ENCODE results near the gene OSBPL10.

Gene OSBPL10

DNA sequence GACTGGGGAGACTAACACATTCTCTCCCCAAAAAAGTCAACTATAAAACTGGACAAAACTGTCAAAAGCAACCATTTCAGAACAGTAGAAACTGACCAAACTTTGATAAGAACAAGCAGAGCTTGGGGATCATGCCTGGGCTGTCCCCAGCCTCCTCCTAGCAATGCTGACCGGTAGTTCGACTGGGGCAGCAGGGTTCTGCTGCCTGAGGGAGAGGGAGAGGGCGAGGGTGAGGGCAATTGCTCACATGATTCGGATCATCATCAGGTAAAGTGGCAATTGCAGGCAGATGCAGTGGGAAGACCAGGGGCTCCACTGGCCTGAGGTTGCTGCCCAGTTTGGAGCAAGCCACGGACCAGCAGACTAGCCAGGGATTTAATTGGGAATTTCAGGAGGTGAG, 88.6 kb downstream of the OSBPL10 start:
- no peaks in the 10 kb centered on the region for H3K27me3 ChIP-seq (ENCODE audit: low read depth, low read length)
- H3K4me3 ChIP-seq (ENCODE audit: low read length), result no peak overlapping the region
- H3K36me3 ChIP-seq (replicated peaks; ENCODE audit: low read depth, low read length), result no peaks in the 10 kb centered on the region
- H2AFZ ChIP-seq (ENCODE audit: low read depth, low read length), result no peak overlapping the region
- H3K4me2 ChIP-seq (ENCODE audit: low read length), result no peak overlapping the region
- H3K4me1 ChIP-seq (ENCODE audit: low read length), result peaks cover 18% of the 10 kb centered on the region
- no peak overlapping the region for H3K9ac ChIP-seq (ENCODE audit: low read length)
- no peaks in the 10 kb centered on the region for H4K20me1 ChIP-seq (ENCODE audit: insufficient read depth, low read length)
- TF ChIP-seq EZH2phosphoT487 (IDR thresholded peaks at IDR 0.05; ENCODE audit: low read depth), result no peak
- TF ChIP-seq, protein P1, sequence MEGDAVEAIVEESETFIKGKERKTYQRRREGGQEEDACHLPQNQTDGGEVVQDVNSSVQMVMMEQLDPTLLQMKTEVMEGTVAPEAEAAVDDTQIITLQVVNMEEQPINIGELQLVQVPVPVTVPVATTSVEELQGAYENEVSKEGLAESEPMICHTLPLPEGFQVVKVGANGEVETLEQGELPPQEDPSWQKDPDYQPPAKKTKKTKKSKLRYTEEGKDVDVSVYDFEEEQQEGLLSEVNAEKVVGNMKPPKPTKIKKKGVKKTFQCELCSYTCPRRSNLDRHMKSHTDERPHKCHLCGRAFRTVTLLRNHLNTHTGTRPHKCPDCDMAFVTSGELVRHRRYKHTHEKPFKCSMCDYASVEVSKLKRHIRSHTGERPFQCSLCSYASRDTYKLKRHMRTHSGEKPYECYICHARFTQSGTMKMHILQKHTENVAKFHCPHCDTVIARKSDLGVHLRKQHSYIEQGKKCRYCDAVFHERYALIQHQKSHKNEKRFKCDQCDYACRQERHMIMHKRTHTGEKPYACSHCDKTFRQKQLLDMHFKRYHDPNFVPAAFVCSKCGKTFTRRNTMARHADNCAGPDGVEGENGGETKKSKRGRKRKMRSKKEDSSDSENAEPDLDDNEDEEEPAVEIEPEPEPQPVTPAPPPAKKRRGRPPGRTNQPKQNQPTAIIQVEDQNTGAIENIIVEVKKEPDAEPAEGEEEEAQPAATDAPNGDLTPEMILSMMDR (IDR thresholded peaks at IDR 0.05; ENCODE audit: low read depth, low read length), result no peak
- peaks cover 34% of the 10 kb centered on the region for H3K79me2 ChIP-seq (ENCODE audit: low read length)
- no peaks in the 10 kb centered on the region for H3K9me3 ChIP-seq (ENCODE audit: insufficient read depth, low read length)
- H3K27ac ChIP-seq (ENCODE audit: low read length), result no peak overlapping the region

DNA sequence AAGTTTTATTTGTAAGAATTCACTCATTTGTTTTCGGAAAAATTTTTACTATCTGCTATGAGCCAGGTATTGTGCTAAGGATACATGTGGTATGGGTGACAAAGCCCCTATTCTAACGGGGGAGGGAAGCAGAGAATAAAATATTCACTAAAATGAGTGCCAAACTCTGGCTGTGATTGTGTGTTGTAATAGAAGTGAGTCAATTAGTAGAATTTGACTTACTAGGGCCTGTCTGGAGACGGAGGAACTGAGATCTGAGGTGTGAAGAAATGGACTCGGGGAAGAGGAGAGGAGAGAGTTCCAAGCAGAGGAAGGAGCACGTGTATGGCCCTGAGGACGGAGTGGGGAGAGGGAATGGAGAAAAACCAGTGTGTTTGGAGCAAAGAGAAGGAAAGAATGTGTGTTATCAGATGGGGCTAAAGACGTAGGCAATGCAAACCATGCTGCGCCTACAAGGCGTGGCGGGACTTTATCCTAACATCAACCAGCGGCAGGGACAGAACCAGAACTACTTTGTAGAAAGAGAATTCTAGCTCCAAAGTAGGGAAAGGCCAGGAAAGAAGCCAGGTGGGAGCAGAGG, 89.1 kb downstream of the OSBPL10 start:
- TF ChIP-seq, protein P1 (IDR thresholded peaks at IDR 0.05; ENCODE audit: low read depth, low read length), result no peak
- no peak for TF ChIP-seq EZH2phosphoT487 (IDR thresholded peaks at IDR 0.05; ENCODE audit: low read depth)
- H3K4me2 ChIP-seq (ENCODE audit: low read length), result no peak overlapping the region
- peaks cover 40% of the 10 kb centered on the region for H3K79me2 ChIP-seq (ENCODE audit: low read length)
- H3K27me3 ChIP-seq (ENCODE audit: low read depth, low read length), result no peaks in the 10 kb centered on the region
- H3K4me1 ChIP-seq (ENCODE audit: low read length), result peaks cover 18% of the 10 kb centered on the region
- H3K4me3 ChIP-seq (ENCODE audit: low read length), result no peak overlapping the region
- H3K9me3 ChIP-seq (ENCODE audit: insufficient read depth, low read length), result no peaks in the 10 kb centered on the region
- H2AFZ ChIP-seq (ENCODE audit: low read depth, low read length), result no peak overlapping the region
- no peaks in the 10 kb centered on the region for H3K36me3 ChIP-seq (replicated peaks; ENCODE audit: low read depth, low read length)
- H3K27ac ChIP-seq (ENCODE audit: low read length), result no peak overlapping the region
- no peak overlapping the region for H3K9ac ChIP-seq (ENCODE audit: low read length)
- no peaks in the 10 kb centered on the region for H4K20me1 ChIP-seq (ENCODE audit: insufficient read depth, low read length)

DNA sequence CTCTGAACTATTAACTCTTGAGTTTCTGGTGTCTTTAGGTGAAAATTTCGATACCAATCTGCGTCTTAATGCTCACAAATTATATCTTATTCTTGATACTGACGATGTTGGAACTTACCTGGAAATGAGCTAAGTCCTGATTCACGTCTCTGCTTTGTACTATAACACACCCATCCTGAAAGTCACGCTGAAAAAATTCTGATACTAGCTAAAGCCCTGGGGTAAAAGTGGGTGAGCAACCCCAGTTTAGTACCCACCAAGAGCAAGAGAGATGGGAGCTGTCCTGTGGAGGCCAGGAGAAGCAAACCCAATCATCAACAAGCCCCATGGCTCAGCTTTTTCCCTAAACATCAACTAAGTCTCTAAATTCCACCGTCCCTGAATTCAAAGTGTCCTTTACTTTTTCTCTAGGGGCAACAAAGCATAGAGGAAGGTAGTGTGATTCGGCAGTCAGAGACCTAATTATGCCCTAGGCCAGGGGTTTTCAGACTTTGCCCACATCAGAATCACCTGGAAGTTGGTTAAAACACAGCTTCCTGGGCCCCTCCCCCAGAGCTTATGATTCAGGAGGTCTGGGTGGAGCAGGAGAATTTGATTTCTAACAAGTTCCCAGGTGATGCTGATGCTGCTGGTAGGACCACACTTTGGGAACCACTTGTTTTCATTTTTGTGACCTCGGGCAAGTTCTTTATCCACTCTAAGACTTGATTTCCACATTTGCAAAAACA, 90.2 kb downstream of the OSBPL10 start:
- H3K4me2 ChIP-seq (ENCODE audit: low read length), result no peak overlapping the region
- H3K4me1 ChIP-seq (ENCODE audit: low read length), result peaks cover 18% of the 10 kb centered on the region
- no peak overlapping the region for H3K4me3 ChIP-seq (ENCODE audit: low read length)
- no peaks in the 10 kb centered on the region for H3K27me3 ChIP-seq (ENCODE audit: low read depth, low read length)
- H3K9me3 ChIP-seq (ENCODE audit: insufficient read depth, low read length), result no peaks in the 10 kb centered on the region
- H3K36me3 ChIP-seq (replicated peaks; ENCODE audit: low read depth, low read length), result no peaks in the 10 kb centered on the region
- no peak overlapping the region for H3K27ac ChIP-seq (ENCODE audit: low read length)
- H2AFZ ChIP-seq (ENCODE audit: low read depth, low read length), result no peak overlapping the region
- no peaks in the 10 kb centered on the region for H4K20me1 ChIP-seq (ENCODE audit: insufficient read depth, low read length)
- no peak for TF ChIP-seq EZH2phosphoT487 (IDR thresholded peaks at IDR 0.05; ENCODE audit: low read depth)
- TF ChIP-seq, protein P1 (IDR thresholded peaks at IDR 0.05; ENCODE audit: low read depth, low read length), result no peak
- H3K79me2 ChIP-seq (ENCODE audit: low read length), result peaks cover 47% of the 10 kb centered on the region
- H3K9ac ChIP-seq (ENCODE audit: low read length), result no peak overlapping the region

- Histone ChIP-seq H3K9me3 (ENCODE audit: insufficient read depth, low read length) (no peaks in the 10 kb centered on the region), H3K4me3 (ENCODE audit: low read length) (no peak overlapping the region), H3K4me1 (ENCODE audit: low read length) (peaks cover 18% of the 10 kb centered on the region), H3K27ac (ENCODE audit: low read length) (no peak overlapping the region), H3K36me3 (replicated peaks; ENCODE audit: low read depth, low read length) (no peaks in the 10 kb centered on the region), H4K20me1 (ENCODE audit: insufficient read depth, low read length) (no peaks in the 10 kb centered on the region), H3K9ac (ENCODE audit: low read length) (no peak overlapping the region), H2AFZ (ENCODE audit: low read depth, low read length) (no peak overlapping the region), H3K27me3 (ENCODE audit: low read depth, low read length) (no peaks in the 10 kb centered on the region), H3K4me2 (ENCODE audit: low read length) (no peak overlapping the region), H3K79me2 (ENCODE audit: low read length) (peaks cover 48% of the 10 kb centered on the region)
- TF ChIP-seq, protein P1 (IDR thresholded peaks at IDR 0.05; ENCODE audit: low read depth, low read length), result no peak
Observed at GRCh38 chr3:31890007-31890406, 91.1 kb downstream of the OSBPL10 start.
